Effector memory CD8-positive, alpha-beta T cell (primary cell): ENCODE measurements around the gene WIPI1.

ENCODE experiments used
- ATAC-seq: fragments of 150-1000 bp; cut with Tn5 transposase; replicated peaks from 2 replicates; pipeline ENCODE4 v1.10.0; 2021; ENCODE audit warnings: mild to moderate bottlenecking, moderate library complexity
- DNase-seq, 3 experiments: peaks; one replicate each; pipeline ENCODE4 v3.0.0; 2021
- H3K27ac Mint-ChIP-seq, 2 donors: one replicate each; pipeline ENCODE4 v1.8.0; 2022; ENCODE audit warnings: mild to moderate bottlenecking in 2 of 2, mixed read lengths in 2 of 2, moderate library complexity in 2 of 2
- H3K27me3 Mint-ChIP-seq, 2 donors: one replicate each; pipeline ENCODE4 v1.8.0; 2022; ENCODE audit warnings: mixed read lengths in 2 of 2
- H3K36me3 Mint-ChIP-seq: one replicate; pipeline ENCODE4 v1.8.0; 2022; ENCODE audit warnings: mild to moderate bottlenecking, moderate library complexity, mixed read lengths; ENCODE audit not compliant: insufficient read depth
- H3K4me1 Mint-ChIP-seq, 2 donors: one replicate each; pipeline ENCODE4 v1.8.0; 2022; ENCODE audit warnings: low read depth in 2 of 2, mixed read lengths in 2 of 2
- H3K4me3 Mint-ChIP-seq, 2 donors: one replicate each; pipeline ENCODE4 v1.8.0; 2022; ENCODE audit warnings: mild to moderate bottlenecking in 2 of 2, mixed read lengths in 2 of 2, moderate library complexity in 2 of 2
- H3K9me3 Mint-ChIP-seq, 2 donors: one replicate each; pipeline ENCODE4 v1.8.0; 2022; ENCODE audit warnings: mixed read lengths in 2 of 2

Gene WIPI1

DNA sequence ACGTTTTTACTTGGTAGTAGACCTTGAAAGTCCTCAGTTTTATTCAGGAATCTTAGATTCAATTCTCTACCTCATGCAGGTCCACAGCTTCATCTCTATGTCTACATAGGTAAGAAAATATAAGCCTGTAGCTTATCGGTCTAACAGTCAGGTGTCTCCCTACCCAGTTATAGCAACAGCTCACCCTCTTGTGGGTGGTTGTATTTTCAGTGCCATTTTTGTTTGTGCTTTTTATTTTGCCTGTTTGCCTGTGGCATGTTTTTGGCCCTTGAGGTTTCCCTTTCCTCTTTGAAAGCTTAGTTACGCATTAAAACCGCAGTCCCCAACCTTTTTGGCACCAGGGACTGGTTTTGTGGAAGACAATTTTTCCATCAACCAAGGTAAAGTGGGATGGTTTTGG, 23.6 kb upstream of the WIPI1 start:
- no peak for DNase-seq
- H3K27me3 Mint-ChIP-seq = peaks cover 7 to 8% of the 10 kb centered on the region in 2 donors
- no peaks in the 10 kb centered on the region for H3K36me3 Mint-ChIP-seq
- peak; percentile 24 for ATAC-seq
- no peaks in the 10 kb centered on the region for H3K4me1 Mint-ChIP-seq
- H3K27ac Mint-ChIP-seq = no peak overlapping the region
- H3K9me3 Mint-ChIP-seq = no peaks in the 10 kb centered on the region
- no peak overlapping the region for H3K4me3 Mint-ChIP-seq

DNA sequence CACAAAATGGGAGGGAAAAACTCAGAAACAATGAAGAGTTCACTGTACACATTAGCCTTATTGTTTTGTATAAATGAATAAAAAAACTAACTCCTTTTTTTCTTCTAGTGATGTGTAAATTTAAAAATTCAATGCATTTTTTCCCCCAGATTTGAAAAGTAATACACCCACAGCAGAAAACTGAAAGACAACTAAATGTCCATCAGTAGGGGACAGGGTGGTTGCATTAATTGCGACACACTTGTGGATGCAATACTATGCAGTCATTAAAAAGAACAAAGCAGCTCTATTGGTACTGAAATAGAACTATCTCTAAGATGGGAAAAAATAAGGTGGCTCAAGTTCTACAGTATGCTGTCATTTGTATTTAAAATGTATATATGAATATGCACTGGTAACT, 13.7 kb upstream of the WIPI1 start:
- peaks cover 10 to 25% of the 10 kb centered on the region in 2 donors for H3K27me3 Mint-ChIP-seq
- H3K27ac Mint-ChIP-seq = no peak overlapping the region
- no peaks in the 10 kb centered on the region for H3K9me3 Mint-ChIP-seq
- H3K36me3 Mint-ChIP-seq = no peaks in the 10 kb centered on the region
- no peak overlapping the region for H3K4me3 Mint-ChIP-seq
- DNase-seq (no peak), ATAC-seq (no peak)
- peaks cover 2% of the 10 kb centered on the region in 2 donors for H3K4me1 Mint-ChIP-seq

DNA sequence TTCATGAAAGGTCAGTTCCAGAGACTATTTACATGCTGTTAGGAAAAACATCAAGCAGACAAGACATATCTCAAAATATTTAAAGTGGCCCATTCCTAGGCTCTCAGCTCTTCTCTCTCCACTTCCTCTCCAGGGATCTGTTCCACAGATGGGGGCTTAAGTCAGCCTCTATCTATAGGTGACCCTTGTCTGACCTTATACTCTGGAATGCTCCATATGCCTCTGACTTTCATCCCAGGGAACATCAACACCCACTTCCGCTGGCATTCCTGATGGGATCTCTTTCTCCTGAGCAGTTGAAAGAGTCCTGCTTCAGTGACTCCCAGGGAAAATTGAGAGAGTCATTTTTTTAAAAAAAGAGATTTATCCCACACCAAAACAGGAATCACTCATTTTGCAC, 11.5 kb upstream of the WIPI1 start:
- H3K36me3 Mint-ChIP-seq = no peaks in the 10 kb centered on the region
- no peak for DNase-seq
- H3K4me3 Mint-ChIP-seq = no peak overlapping the region
- H3K4me1 Mint-ChIP-seq = peaks cover 3 to 4% of the 10 kb centered on the region in 2 donors
- no peak overlapping the region for H3K27ac Mint-ChIP-seq
- no peaks in the 10 kb centered on the region for H3K9me3 Mint-ChIP-seq
- ATAC-seq = no peak
- peaks cover 10 to 19% of the 10 kb centered on the region in 2 donors for H3K27me3 Mint-ChIP-seq

DNA sequence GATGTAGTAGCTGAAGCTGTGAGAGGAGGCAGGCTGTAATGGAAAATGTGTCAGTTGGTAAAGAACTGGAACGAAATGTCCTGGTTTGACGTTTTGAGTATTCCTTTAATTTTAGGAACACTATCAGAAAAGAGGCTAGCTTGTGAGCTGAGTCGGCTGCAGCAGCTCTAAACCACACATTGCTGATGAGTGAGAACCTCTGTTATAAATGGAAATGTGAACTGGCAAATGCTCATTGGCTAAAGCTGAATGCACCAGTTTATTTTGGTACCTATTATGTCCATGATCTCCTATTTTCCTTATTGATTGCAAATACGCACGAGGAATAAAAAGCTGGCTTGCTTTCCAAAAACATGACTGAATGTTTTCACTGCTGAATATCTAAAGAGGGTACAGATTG, 11.0 kb upstream of the WIPI1 start:
- Mint-ChIP-seq H3K36me3 (no peaks in the 10 kb centered on the region), H3K27me3 (peaks cover 10 to 19% of the 10 kb centered on the region in 2 donors), H3K27ac (no peak overlapping the region), H3K9me3 (no peaks in the 10 kb centered on the region), H3K4me1 (peaks cover 3 to 4% of the 10 kb centered on the region in 2 donors), H3K4me3 (no peak overlapping the region)
- DNase-seq = no peak
- ATAC-seq = no peak

DNA sequence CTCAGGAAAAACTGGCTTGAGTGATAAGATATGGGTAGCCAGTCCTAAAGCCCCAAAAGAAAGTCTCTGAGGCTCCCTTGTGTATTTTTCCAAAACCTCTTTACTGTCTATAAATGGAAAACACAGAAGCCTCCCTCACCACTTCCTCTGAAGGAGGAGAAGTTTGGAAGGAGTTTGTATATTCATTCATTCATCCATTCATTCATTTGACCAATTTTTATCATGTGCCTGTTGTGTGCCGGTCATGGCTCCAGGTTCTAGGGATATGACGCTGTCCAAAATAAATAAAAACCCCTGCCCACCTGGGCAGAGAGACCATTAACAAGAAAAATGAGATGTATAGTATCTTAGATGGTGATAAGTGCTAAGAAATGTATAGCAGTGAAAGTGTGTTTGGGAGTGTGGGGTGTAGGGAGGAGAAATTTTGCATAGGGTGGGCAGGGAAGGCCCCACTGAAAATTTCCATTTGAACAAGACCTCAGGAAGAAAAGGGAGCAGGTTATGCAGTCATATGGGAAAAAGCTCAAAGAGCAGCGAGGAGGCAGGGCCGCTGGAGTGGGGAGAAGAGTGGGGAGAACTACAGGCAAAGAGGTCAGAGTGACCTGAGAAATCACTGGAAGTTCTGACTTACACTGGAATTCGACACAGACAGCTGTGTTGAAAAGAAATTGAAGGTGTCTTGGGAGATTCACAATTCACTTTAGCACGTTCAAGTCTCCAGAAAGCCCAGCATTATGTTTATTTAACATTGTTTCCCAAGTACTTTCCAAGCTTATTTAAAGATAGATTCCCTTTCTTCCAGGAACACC, 6.1 kb upstream of the WIPI1 start:
- Mint-ChIP-seq H3K9me3 (no peaks in the 10 kb centered on the region), H3K36me3 (no peaks in the 10 kb centered on the region), H3K4me1 (peaks cover 38 to 46% of the 10 kb centered on the region in 2 donors), H3K27ac (no peak overlapping the region), H3K4me3 (no peak overlapping the region), H3K27me3 (peaks cover 0 to 7% of the 10 kb centered on the region in 2 donors)
- no peak for DNase-seq
- no peak for ATAC-seq

DNA sequence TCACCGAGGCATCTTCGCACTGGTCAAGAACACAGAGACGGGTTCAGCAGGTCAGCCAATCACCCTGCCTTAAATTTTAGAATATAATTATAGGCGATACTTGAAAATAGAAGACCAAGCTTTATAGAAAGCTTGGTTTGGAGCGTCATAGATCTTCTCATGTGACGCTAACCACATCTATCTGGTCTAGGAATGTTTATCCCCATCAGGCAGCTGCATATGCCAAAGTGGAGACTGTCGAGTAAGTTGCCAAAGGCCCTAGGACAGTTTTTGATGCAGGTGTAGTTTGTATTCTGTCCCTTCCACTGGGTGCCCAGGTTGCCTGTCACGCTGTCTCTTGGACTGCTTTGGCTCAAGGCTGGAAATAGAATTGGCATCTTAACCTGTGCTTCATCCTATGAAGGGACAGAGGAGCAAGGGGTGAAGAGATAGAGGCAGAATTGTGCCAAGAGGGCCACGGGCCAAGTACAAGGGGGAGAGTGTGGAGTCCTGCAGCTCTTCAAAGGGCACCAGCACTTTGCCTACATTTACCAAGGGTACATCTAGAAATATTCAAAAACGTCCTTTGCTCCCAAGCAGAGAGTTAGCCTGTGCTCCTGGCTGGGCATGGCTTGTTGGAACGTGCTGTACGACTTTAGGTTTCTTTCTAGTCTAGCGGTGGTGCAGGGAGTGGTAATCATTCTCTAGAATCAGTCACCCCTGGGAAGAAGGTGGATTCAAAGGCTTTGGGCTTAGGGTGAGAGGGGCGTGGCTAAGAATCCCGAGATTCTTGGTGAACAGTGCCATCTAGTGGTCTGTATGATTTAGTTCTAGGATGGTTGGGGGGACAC, 5.3 kb upstream of the WIPI1 start:
- H3K27me3 Mint-ChIP-seq = peaks cover 0 to 5% of the 10 kb centered on the region in 2 donors
- no peak overlapping the region for H3K4me3 Mint-ChIP-seq
- H3K36me3 Mint-ChIP-seq = peaks cover 2% of the 10 kb centered on the region
- ATAC-seq (peak; percentile 76), DNase-seq (peak; percentile 66 to 73 (median 69))
- H3K9me3 Mint-ChIP-seq = no peaks in the 10 kb centered on the region
- H3K27ac Mint-ChIP-seq = no peak overlapping the region
- H3K4me1 Mint-ChIP-seq = peaks cover 43 to 52% of the 10 kb centered on the region in 2 donors

DNA sequence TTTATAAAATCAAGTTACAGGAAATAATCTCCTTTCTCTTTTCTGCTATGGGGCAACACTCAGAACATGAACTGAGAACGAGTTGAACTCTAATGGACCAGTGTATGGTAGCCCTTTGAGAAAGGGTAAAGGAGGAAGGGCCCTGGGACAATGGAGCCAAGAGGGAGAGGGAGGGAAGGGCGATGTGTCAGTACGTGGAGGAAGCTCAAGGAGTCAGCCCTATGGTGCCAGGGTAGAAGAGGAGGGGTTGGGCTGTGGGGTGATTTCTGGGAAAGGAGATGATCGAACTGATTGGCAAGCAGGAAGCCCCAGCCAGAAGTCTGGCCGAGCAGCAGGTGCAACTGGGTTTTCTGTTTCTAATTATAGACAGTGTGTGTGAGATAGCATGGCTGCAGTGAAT, 4.3 kb upstream of the WIPI1 start:
- no peak for DNase-seq
- peak overlapping the region; percentile 49 to 90 for H3K4me3 Mint-ChIP-seq
- no peaks in the 10 kb centered on the region for H3K9me3 Mint-ChIP-seq
- peaks cover 49 to 58% of the 10 kb centered on the region in 2 donors for H3K4me1 Mint-ChIP-seq
- no peaks in the 10 kb centered on the region for H3K27me3 Mint-ChIP-seq
- peak overlapping the region; percentile 12 to 95 for H3K27ac Mint-ChIP-seq
- peaks cover 4% of the 10 kb centered on the region for H3K36me3 Mint-ChIP-seq
- ATAC-seq = no peak

DNA sequence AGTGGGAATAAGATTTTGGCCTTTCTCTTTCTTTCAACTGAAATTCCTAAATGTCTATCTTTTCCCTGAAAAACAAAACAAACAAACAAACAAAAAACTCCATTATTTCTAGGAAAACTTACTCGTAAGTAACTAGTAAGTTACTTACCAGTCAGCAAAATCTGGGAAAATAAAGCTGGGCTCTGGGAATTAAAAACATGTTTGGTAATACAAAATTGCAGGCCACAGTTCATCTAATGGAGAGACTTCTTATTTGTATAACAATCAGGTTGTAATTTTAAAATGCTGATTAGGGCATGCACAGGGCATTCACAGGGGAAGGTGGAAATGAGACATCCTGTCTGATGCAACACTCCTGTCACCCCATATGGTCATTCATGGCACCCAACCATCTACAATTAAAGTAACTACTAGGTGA, 3.8 kb upstream of the WIPI1 start:
- Mint-ChIP-seq H3K36me3 (peaks cover 4% of the 10 kb centered on the region), H3K27me3 (no peaks in the 10 kb centered on the region), H3K4me3 (peak overlapping the region; percentile 49 to 90), H3K9me3 (no peaks in the 10 kb centered on the region), H3K27ac (peak overlapping the region; percentile 12 to 95), H3K4me1 (peaks cover 53 to 60% of the 10 kb centered on the region in 2 donors)
- DNase-seq = no peak
- ATAC-seq = no peak

DNA sequence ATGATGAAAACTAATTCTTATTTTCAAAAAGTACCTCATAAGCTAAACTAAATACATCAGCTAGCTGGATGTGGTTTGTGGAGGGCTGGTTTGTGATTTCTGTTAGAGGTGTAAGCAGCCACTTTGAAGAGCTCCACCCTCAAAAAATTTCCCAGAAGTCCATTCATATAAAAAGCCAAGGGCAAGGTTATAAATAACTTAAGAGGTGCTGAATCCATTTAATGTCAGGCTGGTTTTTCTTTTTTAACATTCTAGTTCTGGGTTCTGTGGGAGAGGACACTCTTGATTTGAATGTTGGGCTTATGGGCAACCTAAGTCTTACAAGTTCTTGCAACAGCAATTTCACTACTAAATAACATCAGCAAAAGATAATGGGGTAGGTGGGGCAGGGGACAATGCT, 3.4 kb upstream of the WIPI1 start:
- peak; percentile 26 to 40 (median 35) for DNase-seq
- peak; percentile 10 for ATAC-seq
- H3K36me3 Mint-ChIP-seq = peaks cover 4% of the 10 kb centered on the region
- peak overlapping the region; percentile 57 to 90 for H3K4me3 Mint-ChIP-seq
- no peaks in the 10 kb centered on the region for H3K27me3 Mint-ChIP-seq
- no peaks in the 10 kb centered on the region for H3K9me3 Mint-ChIP-seq
- H3K4me1 Mint-ChIP-seq = peaks cover 55 to 62% of the 10 kb centered on the region in 2 donors
- H3K27ac Mint-ChIP-seq = peak overlapping the region; percentile 53 to 95

DNA sequence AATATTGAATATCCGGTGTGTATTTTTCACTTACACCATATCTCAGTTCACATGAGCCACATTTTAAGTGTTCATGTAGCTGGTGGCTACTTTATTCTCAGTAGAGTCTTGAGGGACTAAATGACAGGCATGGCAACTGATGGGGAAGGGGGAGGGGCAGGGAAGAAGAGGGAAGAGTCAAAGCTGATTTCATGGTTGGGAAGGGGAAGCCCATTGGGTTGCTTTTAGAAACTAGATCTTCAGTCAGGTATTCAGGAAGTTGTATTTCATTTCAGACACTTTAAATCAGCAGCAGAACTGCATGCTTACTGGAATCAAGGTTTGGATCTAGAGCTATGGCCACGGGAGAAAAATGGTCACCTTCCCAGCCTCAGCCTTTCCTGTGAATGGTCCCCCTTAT, 2.9 kb upstream of the WIPI1 start:
- H3K36me3 Mint-ChIP-seq = peaks cover 5% of the 10 kb centered on the region
- peak overlapping the region; percentile 53 to 95 for H3K27ac Mint-ChIP-seq
- no peaks in the 10 kb centered on the region for H3K27me3 Mint-ChIP-seq
- peaks cover 54 to 62% of the 10 kb centered on the region in 2 donors for H3K4me1 Mint-ChIP-seq
- ATAC-seq = no peak
- peak overlapping the region; percentile 57 to 90 for H3K4me3 Mint-ChIP-seq
- DNase-seq = no peak
- H3K9me3 Mint-ChIP-seq = no peaks in the 10 kb centered on the region

DNA sequence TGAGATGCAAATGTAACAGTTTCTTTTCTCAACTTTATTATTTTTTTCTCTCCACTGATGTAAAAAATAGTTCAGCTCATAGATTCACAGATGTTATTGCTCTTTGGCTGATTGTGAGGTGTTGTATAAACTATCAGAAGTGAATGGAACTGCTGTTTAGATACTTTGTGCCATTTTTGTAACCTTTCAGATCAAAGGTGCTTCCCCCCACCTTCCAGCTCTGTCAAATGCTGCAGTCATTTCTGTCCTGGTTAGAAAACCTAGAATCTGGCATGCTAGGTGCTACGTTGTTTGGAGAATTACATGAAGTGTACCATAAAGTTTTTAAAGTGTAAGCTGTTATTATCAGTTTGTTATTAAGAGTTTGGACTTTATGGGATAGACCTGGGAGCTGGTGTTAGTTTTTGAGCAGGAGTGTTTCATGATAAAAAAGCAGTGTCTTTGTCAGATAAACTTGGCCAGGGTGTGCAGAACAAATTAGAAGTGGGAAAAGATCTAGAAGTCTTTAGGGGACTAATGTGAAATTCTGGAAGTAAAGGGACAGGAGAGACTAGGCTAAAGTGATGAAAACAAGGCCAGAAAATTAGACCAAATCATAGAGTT, 1.8 kb upstream of the WIPI1 start:
- Mint-ChIP-seq H3K4me1 (peaks cover 54 to 62% of the 10 kb centered on the region in 2 donors), H3K36me3 (peaks cover 9% of the 10 kb centered on the region), H3K27ac (peak overlapping the region; percentile 60 to 95), H3K9me3 (no peaks in the 10 kb centered on the region), H3K4me3 (peak overlapping the region; percentile 40 to 90), H3K27me3 (no peaks in the 10 kb centered on the region)
- no peak for DNase-seq
- no peak for ATAC-seq

DNA sequence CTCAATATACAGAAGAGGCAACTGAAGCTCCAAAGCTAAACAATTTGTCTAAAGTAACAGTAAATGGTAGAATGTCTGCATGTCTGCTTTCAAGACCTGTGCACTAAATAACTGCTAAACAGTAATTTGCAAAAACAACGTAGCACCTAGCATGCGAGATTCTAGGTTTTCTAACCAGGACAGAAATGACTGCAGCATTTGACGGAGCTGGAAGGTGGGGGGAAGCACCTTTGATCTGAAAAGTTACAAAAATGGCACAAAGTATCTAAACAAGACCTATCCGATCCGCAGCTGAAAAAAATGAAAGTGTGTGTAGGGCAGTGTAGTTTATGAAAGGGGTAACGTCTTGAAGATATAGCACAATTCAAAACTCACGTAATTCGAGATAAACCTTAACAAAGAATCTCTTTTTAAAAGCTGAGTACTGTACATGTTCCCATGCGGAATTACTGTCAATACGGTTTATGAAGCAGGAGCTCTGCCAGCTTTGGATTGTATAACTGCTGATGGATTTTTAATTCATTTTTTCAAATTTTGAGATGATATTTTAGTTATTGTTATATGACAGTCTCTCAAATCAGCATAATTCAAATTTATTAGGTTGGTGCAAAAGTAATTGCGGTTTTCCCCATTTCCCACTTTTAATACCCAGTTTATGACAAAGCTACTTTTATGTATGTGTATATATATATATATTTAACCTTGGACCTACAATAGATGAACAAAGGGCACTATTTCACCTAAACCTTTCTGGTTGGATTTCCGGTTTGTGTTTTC, 1.2 kb upstream of the WIPI1 start:
- no peak for ATAC-seq
- no peak for DNase-seq
- peak overlapping the region; percentile 88 to 95 for H3K27ac Mint-ChIP-seq
- peaks cover 9% of the 10 kb centered on the region for H3K36me3 Mint-ChIP-seq
- H3K9me3 Mint-ChIP-seq = no peaks in the 10 kb centered on the region
- H3K27me3 Mint-ChIP-seq = no peaks in the 10 kb centered on the region
- H3K4me1 Mint-ChIP-seq = peaks cover 54 to 62% of the 10 kb centered on the region in 2 donors
- peak overlapping the region; percentile 89 to 90 for H3K4me3 Mint-ChIP-seq
